Measurements from ENCODE around the gene HOXB8. TPM values are rescaled to one million over a fixed set of nuclear protein-coding genes. Genes with fewer than 3 reads are reported as not detected.

The HOXB8 gene
- total RNA-seq, 1 experiment from 2014 or later, result 45.9 TPM

DNA sequence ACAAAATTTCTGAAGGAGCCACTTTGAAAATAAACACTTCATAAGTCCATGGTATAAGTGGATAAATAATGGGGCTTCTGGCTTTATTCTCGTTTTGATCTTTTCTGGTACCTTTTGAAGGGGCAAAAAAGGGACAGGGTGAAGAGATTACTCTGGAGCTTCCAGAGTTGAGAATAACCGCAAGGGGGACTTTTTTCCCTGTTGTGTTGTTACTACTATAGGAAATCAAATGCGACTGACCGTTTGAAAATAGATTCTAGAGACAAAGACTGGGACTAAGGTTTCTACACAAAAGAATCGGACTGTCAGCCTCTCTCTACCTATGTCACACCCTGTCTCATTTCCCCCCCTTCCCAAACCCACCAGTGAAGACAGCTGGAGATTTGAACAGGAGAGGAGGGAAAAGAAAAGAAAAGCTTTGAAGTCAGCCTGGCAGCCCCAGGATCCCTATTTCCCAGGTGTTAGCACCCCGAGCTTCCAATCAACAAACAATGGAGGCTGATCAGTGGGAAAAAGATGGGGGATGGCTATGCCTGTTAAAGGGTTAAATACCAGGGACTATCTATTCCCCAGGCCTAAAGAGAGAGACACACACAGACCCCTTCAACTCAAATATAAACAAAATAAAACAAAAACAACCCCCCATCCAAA, 45.3 kb downstream of the HOXB8 start:
- intact Hi-C loops (cut with micrococcal nuclease; ENCODE audit: unreplicated experiment) (no loop called here), in situ Hi-C loops (cut with HindIII; ENCODE audit: low pct_unique_long_range_greater_than_20kb, low sequenced_read_pairs) (no loop called here)
- H3K36me3 ChIP-seq (ENCODE audit: control insufficient read depth, insufficient read depth, low read length), result peaks cover 10% of the 10 kb centered on the region; the same call in 1 of the 2 replicates
- no peak for DNase-seq (ENCODE audit: low read depth, low spot score)
- no TSS peak for BruUV-seq (replicated peaks)
- POLR2A ChIA-PET, result interaction anchor here (0.6 to 1.6 kb wide), 4 partner anchors 8 to 218 kb away, joined by 3 to 7 read pairs (median 4); no protein-coding TSS in a partner anchor
- CTCF ChIA-PET, result interaction anchor here (0.7 to 1.0 kb wide), 2 partner anchors 18 to 19 kb away, joined by 3 read pairs; no protein-coding TSS in a partner anchor
- H3K27ac ChIP-seq (ENCODE audit: low read length), result peak overlapping the region; percentile 97
- H3K27me3 ChIP-seq (ENCODE audit: control insufficient read depth, insufficient read depth, low read length), result no peaks in the 10 kb centered on the region
- H3K4me3 ChIP-seq (ENCODE audit: low read depth in 2 of 2, low read length in 2 of 2), result peak overlapping the region; percentile 22 to 99
- H3K9me3 ChIP-seq (ENCODE audit: control insufficient read depth, insufficient read depth, low read depth, low read length), result no peaks in the 10 kb centered on the region
- TF ChIP-seq POLR2AphosphoS5 (IDR thresholded peaks at IDR 0.05; ENCODE audit: low read depth, low read length) (no peak), SIN3A (IDR thresholded peaks at IDR 0.05; ENCODE audit: borderline replicate concordance, insufficient read depth, low read depth, low read length) (no peak; the same call in 1 of the 2 replicates), TCF7L2 (IDR thresholded peaks at IDR 0.05; ENCODE audit: low read depth, low read length) (0 out of 2 replicates have a peak, but pooled peaks have one; percentile 48)
- no peak for ATAC-seq
- H3K4me1 ChIP-seq (ENCODE audit: control insufficient read depth, insufficient read depth, low read length), result peaks cover 99% of the 10 kb centered on the region

DNA sequence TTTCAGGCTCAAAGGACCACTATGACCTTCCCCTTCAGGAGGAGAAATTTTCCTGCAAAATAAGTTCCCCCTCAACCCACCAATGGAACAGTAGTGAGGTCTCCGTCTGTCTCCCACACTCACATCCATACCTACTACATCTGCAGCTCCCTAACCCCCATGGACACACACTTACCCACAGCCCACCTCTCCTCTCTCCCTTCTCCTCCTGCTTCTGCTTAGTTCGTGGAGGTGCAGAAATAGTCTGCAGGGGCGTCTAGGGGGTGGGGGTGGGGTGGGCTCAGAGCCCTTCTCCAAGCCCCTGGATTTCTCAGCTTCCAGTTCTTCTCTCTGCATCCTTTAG, 45.9 kb downstream of the HOXB8 start:
- ChIA-PET POLR2A (interaction anchor here (0.6 to 1.6 kb wide), 3 partner anchors 11 to 217 kb away, joined by 3 to 7 read pairs (median 4); no protein-coding TSS in a partner anchor), CTCF (interaction anchor here (0.8 to 1.0 kb wide), 2 partner anchors 19 to 217 kb away, joined by 3 read pairs; no protein-coding TSS in a partner anchor)
- Histone ChIP-seq H3K27me3 (ENCODE audit: control insufficient read depth, insufficient read depth, low read length) (no peaks in the 10 kb centered on the region), H3K27ac (ENCODE audit: low read length) (peak overlapping the region; percentile 97), H3K9me3 (ENCODE audit: control insufficient read depth, insufficient read depth, low read depth, low read length) (no peaks in the 10 kb centered on the region), H3K4me3 (ENCODE audit: low read depth in 2 of 2, low read length in 2 of 2) (peak overlapping the region; percentile 16 to 99), H3K4me1 (ENCODE audit: control insufficient read depth, insufficient read depth, low read length) (peaks cover 97% of the 10 kb centered on the region), H3K36me3 (ENCODE audit: control insufficient read depth, insufficient read depth, low read length) (peaks cover 10% of the 10 kb centered on the region; the same call in 1 of the 2 replicates)
- no peak for DNase-seq (ENCODE audit: low read depth, low spot score)
- TF ChIP-seq SIN3A (IDR thresholded peaks at IDR 0.05; ENCODE audit: borderline replicate concordance, insufficient read depth, low read depth, low read length) (no peak), POLR2AphosphoS5 (IDR thresholded peaks at IDR 0.05; ENCODE audit: low read depth, low read length) (no peak), TCF7L2 (IDR thresholded peaks at IDR 0.05; ENCODE audit: low read depth, low read length) (no peak)
- TF ChIP-seq, protein P1, sequence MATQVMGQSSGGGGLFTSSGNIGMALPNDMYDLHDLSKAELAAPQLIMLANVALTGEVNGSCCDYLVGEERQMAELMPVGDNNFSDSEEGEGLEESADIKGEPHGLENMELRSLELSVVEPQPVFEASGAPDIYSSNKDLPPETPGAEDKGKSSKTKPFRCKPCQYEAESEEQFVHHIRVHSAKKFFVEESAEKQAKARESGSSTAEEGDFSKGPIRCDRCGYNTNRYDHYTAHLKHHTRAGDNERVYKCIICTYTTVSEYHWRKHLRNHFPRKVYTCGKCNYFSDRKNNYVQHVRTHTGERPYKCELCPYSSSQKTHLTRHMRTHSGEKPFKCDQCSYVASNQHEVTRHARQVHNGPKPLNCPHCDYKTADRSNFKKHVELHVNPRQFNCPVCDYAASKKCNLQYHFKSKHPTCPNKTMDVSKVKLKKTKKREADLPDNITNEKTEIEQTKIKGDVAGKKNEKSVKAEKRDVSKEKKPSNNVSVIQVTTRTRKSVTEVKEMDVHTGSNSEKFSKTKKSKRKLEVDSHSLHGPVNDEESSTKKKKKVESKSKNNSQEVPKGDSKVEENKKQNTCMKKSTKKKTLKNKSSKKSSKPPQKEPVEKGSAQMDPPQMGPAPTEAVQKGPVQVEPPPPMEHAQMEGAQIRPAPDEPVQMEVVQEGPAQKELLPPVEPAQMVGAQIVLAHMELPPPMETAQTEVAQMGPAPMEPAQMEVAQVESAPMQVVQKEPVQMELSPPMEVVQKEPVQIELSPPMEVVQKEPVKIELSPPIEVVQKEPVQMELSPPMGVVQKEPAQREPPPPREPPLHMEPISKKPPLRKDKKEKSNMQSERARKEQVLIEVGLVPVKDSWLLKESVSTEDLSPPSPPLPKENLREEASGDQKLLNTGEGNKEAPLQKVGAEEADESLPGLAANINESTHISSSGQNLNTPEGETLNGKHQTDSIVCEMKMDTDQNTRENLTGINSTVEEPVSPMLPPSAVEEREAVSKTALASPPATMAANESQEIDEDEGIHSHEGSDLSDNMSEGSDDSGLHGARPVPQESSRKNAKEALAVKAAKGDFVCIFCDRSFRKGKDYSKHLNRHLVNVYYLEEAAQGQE (IDR thresholded peaks at IDR 0.05; ENCODE audit: insufficient read depth in 1 of 2, low read depth in 2 of 2, low read length in 1 of 2), result no peak
- TF ChIP-seq, protein P2, sequence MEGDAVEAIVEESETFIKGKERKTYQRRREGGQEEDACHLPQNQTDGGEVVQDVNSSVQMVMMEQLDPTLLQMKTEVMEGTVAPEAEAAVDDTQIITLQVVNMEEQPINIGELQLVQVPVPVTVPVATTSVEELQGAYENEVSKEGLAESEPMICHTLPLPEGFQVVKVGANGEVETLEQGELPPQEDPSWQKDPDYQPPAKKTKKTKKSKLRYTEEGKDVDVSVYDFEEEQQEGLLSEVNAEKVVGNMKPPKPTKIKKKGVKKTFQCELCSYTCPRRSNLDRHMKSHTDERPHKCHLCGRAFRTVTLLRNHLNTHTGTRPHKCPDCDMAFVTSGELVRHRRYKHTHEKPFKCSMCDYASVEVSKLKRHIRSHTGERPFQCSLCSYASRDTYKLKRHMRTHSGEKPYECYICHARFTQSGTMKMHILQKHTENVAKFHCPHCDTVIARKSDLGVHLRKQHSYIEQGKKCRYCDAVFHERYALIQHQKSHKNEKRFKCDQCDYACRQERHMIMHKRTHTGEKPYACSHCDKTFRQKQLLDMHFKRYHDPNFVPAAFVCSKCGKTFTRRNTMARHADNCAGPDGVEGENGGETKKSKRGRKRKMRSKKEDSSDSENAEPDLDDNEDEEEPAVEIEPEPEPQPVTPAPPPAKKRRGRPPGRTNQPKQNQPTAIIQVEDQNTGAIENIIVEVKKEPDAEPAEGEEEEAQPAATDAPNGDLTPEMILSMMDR (IDR thresholded peaks at IDR 0.05), result no peak
- intact Hi-C loops (cut with micrococcal nuclease; ENCODE audit: unreplicated experiment) (no loop called here), in situ Hi-C loops (cut with HindIII; ENCODE audit: low pct_unique_long_range_greater_than_20kb, low sequenced_read_pairs) (no loop called here)
- no peak for ATAC-seq
- BruUV-seq (replicated peaks), result no TSS peak
